HEK293 (cell line): ENCODE measurements around the gene GRIK4.

Experiments used
- CTCF ChIA-PET: fragments of 350-600 bp; formaldehyde crosslinking; extraction: SDS; loops from one replicate; lab custom pipeline; 2021; ENCODE audit warnings: antibody characterized with exemption; lab: Yijun Ruan, JAX
- POLR2A ChIA-PET: fragments of 300-600 bp; formaldehyde crosslinking; extraction: SDS; loops from one replicate; lab custom pipeline; 2020; ENCODE audit warnings: antibody characterized with exemption, inconsistent platforms; lab: Yijun Ruan, JAX
- H3K27ac ChIP-seq: fragments of 200-500 bp; sonication (Bioruptor generic); 2 replicates; pipeline ENCODE4 v1.5.1; 2014; ENCODE audit warnings: low read depth, low read length, control low read depth, inconsistent platforms; ENCODE audit errors: extremely low read depth
- H3K36me3 ChIP-seq, 2 experiments: fragments of 200-500 bp in 1 of 2; sonication (Bioruptor generic) in 1 of 2; 1 replicate in 1 of 2; 2 replicates in 1 of 2; pipeline ENCODE4 v1.5.1; 2014 to 2017; ENCODE audit warnings: inconsistent platforms in 2 of 2, low read length in 2 of 2; ENCODE audit not compliant: control insufficient read depth in 2 of 2, insufficient read depth in 1 of 2
- H3K4me1 ChIP-seq: fragments of 200-500 bp; sonication (Bioruptor generic); 2 replicates; pipeline ENCODE4 v1.5.1; 2014; ENCODE audit warnings: mild to moderate bottlenecking, low read length, inconsistent platforms; ENCODE audit not compliant: control insufficient read depth, insufficient read depth
- H3K4me3 ChIP-seq: 2 replicates; pipeline ENCODE4 v1.5.1; 2011; ENCODE audit warnings: low read depth, mild to moderate bottlenecking, control low read depth, low read length, moderate library complexity
- H3K9me3 ChIP-seq: fragments of 200-500 bp; sonication (Bioruptor generic); 2 replicates; pipeline ENCODE4 v1.5.1; 2014; ENCODE audit warnings: low read depth, low read length, inconsistent platforms; ENCODE audit not compliant: control insufficient read depth, insufficient read depth
- HOXA7 ChIP-seq: sonication (generic); formaldehyde crosslinking; IDR thresholded peaks from 2 replicates; pipeline ENCODE4 v1.8.1; 2022; ENCODE audit warnings: missing genetic modification reagents, borderline replicate concordance
- IKZF3 ChIP-seq: fragments of 450-650 bp; IDR thresholded peaks from 2 replicates; pipeline ENCODE4 v1.5.0; 2018; ENCODE audit warnings: missing biosample characterization, mild to moderate bottlenecking, missing genetic modification characterization, moderate library complexity
- KLF1 ChIP-seq: fragments of 450-650 bp; formaldehyde crosslinking; IDR thresholded peaks from 2 replicates; pipeline ENCODE4 v1.5.1; 2016; ENCODE audit warnings: missing biosample characterization, missing genetic modification characterization
- KLF17 ChIP-seq: fragments of 450-650 bp; formaldehyde crosslinking; IDR thresholded peaks from 2 replicates; pipeline ENCODE4 v1.5.1; 2016; ENCODE audit warnings: missing biosample characterization, missing genetic modification characterization
- KLF9 ChIP-seq: fragments of 450-650 bp; formaldehyde crosslinking; IDR thresholded peaks from 2 replicates; pipeline ENCODE4 v1.5.1; 2016; ENCODE audit warnings: missing biosample characterization, missing genetic modification characterization, low read depth
- MYNN ChIP-seq: fragments of 450-650 bp; formaldehyde crosslinking; IDR thresholded peaks from 2 replicates; pipeline ENCODE4 v1.5.1; 2016; ENCODE audit warnings: missing biosample characterization, missing genetic modification characterization, borderline replicate concordance
- OVOL3 ChIP-seq: fragments of 450-650 bp; formaldehyde crosslinking; IDR thresholded peaks from 2 replicates; pipeline ENCODE4 v1.5.1; 2016; ENCODE audit warnings: missing biosample characterization, missing genetic modification characterization
- SCRT1 ChIP-seq: fragments of 450-650 bp; formaldehyde crosslinking; IDR thresholded peaks from 2 replicates; pipeline ENCODE4 v1.5.1; 2016; ENCODE audit warnings: missing biosample characterization, missing genetic modification characterization, borderline replicate concordance
- ZBTB8A ChIP-seq: fragments of 450-650 bp; formaldehyde crosslinking; IDR thresholded peaks from 2 replicates; pipeline ENCODE4 v1.5.1; 2016; ENCODE audit warnings: missing biosample characterization, missing genetic modification characterization
- ZFHX2 ChIP-seq: fragments of 450-650 bp; formaldehyde crosslinking; conservative IDR thresholded peaks from 2 replicates; pipeline ENCODE4 v1.5.1; 2016; ENCODE audit warnings: missing biosample characterization, missing genetic modification characterization
- ZNF202 ChIP-seq: fragments of 450-650 bp; formaldehyde crosslinking; IDR thresholded peaks from 2 replicates; pipeline ENCODE4 v1.5.1; 2016; ENCODE audit warnings: missing biosample characterization, missing genetic modification characterization, borderline replicate concordance
- ZNF280C ChIP-seq: fragments of 450-650 bp; formaldehyde crosslinking; IDR thresholded peaks from 2 replicates; pipeline ENCODE4 v1.5.1; 2016; ENCODE audit warnings: missing biosample characterization, missing genetic modification characterization
- ZNF311 ChIP-seq: fragments of 450-650 bp; formaldehyde crosslinking; IDR thresholded peaks from 2 replicates; pipeline ENCODE4 v1.5.1; 2017; ENCODE audit warnings: missing biosample characterization, missing genetic modification characterization, borderline replicate concordance
- ZNF394 ChIP-seq: fragments of 450-650 bp; formaldehyde crosslinking; IDR thresholded peaks from 2 replicates; pipeline ENCODE4 v1.5.1; 2016; ENCODE audit warnings: missing biosample characterization, missing genetic modification characterization, mild to moderate bottlenecking, moderate library complexity, borderline replicate concordance
- ZNF426 ChIP-seq: fragments of 450-650 bp; formaldehyde crosslinking; IDR thresholded peaks from 2 replicates; pipeline ENCODE4 v1.5.1; 2017; ENCODE audit warnings: missing biosample characterization, missing genetic modification characterization, mild to moderate bottlenecking, inconsistent platforms, moderate library complexity
- ZNF513 ChIP-seq: fragments of 450-650 bp; IDR thresholded peaks from 2 replicates; pipeline ENCODE4 v1.5.1; 2018; ENCODE audit warnings: missing biosample characterization, missing genetic modification characterization
- ZNF580 ChIP-seq: fragments of 450-650 bp; formaldehyde crosslinking; IDR thresholded peaks from 2 replicates; pipeline ENCODE4 v1.5.1; 2016; ENCODE audit warnings: missing biosample characterization, missing genetic modification characterization
- ZNF600 ChIP-seq: fragments of 450-650 bp; formaldehyde crosslinking; IDR thresholded peaks from 2 replicates; pipeline ENCODE4 v1.5.1; 2016; ENCODE audit warnings: missing biosample characterization, missing genetic modification characterization
- ZNF645 ChIP-seq: fragments of 450-650 bp; formaldehyde crosslinking; IDR thresholded peaks from 2 replicates; pipeline ENCODE4; 2016; ENCODE audit warnings: missing biosample characterization, missing genetic modification characterization
- ZNF768 ChIP-seq: fragments of 450-650 bp; formaldehyde crosslinking; IDR thresholded peaks from 2 replicates; pipeline ENCODE4 v1.5.1; 2018; ENCODE audit warnings: missing biosample characterization, mild to moderate bottlenecking, missing genetic modification characterization
- ZNF777 ChIP-seq: fragments of 450-650 bp; formaldehyde crosslinking; IDR thresholded peaks from 2 replicates; pipeline ENCODE4 v1.5.1; 2017; ENCODE audit warnings: missing biosample characterization, missing genetic modification characterization, borderline replicate concordance

GRIK4 gene

GRCh38 chr11:120815319-120816100 is 304.0 kb downstream of the GRIK4 start:
- CTCF ChIA-PET = no interaction called here
- Histone ChIP-seq H3K36me3 (no peaks in the 10 kb centered on the region), H3K4me1 (no peaks in the 10 kb centered on the region), H3K9me3 (no peaks in the 10 kb centered on the region)
- TF ChIP-seq ZNF513 (tag by site-specific recombination) = no peak
- no peak for TF ChIP-seq IKZF3 (tag by site-specific recombination)
- TF ChIP-seq MYNN (tag by site-specific recombination) = no peak
- TF ChIP-seq ZNF777 (tag by site-specific recombination) = no peak
- no peak for TF ChIP-seq HOXA7
- TF ChIP-seq, all 188 proteins: peak for 0
- POLR2A ChIA-PET = no interaction called here
- Histone ChIP-seq H3K27ac (no peak overlapping the region), H3K4me3 (no peak overlapping the region)

GRCh38 chr11:120816176-120816575 is 304.6 kb downstream of the GRIK4 start:
- no peak for TF ChIP-seq ZNF202 (tag by site-specific recombination)
- no peak for TF ChIP-seq ZNF311 (tag by site-specific recombination)
- TF ChIP-seq ZFHX2 (tag by site-specific recombination) = no peak
- no peak for TF ChIP-seq ZNF600
- no peak for TF ChIP-seq KLF17 (tag by site-specific recombination)
- TF ChIP-seq ZNF280C (tag by site-specific recombination) = no peak
- TF ChIP-seq SCRT1 (tag by site-specific recombination) = no peak
- TF ChIP-seq ZNF580 (tag by site-specific recombination) = no peak
- TF ChIP-seq ZNF645 (tag by site-specific recombination) = no peak
- TF ChIP-seq KLF1 = no peak
- no peak for TF ChIP-seq ZNF768 (tag by site-specific recombination)
- no peak for TF ChIP-seq OVOL3 (tag by site-specific recombination)
- no peak for TF ChIP-seq IKZF3 (tag by site-specific recombination)
- no peak for TF ChIP-seq KLF9 (tag by site-specific recombination)
- no peak for TF ChIP-seq ZNF426 (tag by site-specific recombination)
- no peak for TF ChIP-seq ZBTB8A (tag by site-specific recombination)
- no peak for TF ChIP-seq ZNF394 (tag by site-specific recombination)
- POLR2A ChIA-PET = no interaction called here
- H3K27ac ChIP-seq = no peak overlapping the region
- H3K9me3 ChIP-seq = no peaks in the 10 kb centered on the region
- no peak overlapping the region for H3K4me3 ChIP-seq
- CTCF ChIA-PET = interaction anchor here (1.0 kb wide), 1 partner anchor 379 kb away, joined by 3 read pairs; no protein-coding TSS in a partner anchor
- no peaks in the 10 kb centered on the region for H3K36me3 ChIP-seq
- H3K4me1 ChIP-seq = no peaks in the 10 kb centered on the region
